DOHH2 (cell line): ENCODE data around the gene PAQR5.
A peak's percentile ranks its signal among the peaks of the same experiment; 100 is the strongest.
"Not testable (repeated sequence)": the region's sequence is repeated elsewhere in the genome, so short reads cannot be mapped to it uniquely, and the experiment has no call there.

Source experiments
- H3F3A ChIP-seq: fragments of 200-600 bp; sonication (generic), shearing (Covaris generic); 2 replicates; pipeline ENCODE4 v1.6.0; 2016; ENCODE audit warnings: antibody characterized with exemption, mild to moderate bottlenecking; ENCODE audit not compliant: control insufficient read depth, insufficient read depth
- H3K27ac ChIP-seq: fragments of 200-600 bp; sonication (generic); 2 replicates; pipeline ENCODE4 v1.5.1; 2014; ENCODE audit warnings: low read depth, mild to moderate bottlenecking, low read length, moderate library complexity
- H3K27me3 ChIP-seq: fragments of 200-600 bp; sonication (generic); 2 replicates; pipeline ENCODE4 v1.6.1; 2014; ENCODE audit warnings: mild to moderate bottlenecking, low read length, mixed read lengths; ENCODE audit not compliant: control insufficient read depth
- H3K36me3 ChIP-seq: fragments of 200-600 bp; sonication (generic); 2 replicates; pipeline ENCODE4 v1.6.1; 2014; ENCODE audit warnings: mild to moderate bottlenecking, low read length, moderate library complexity, mixed read lengths; ENCODE audit not compliant: control insufficient read depth
- H3K4me1 ChIP-seq: fragments of 200-600 bp; sonication (generic); 2 replicates; pipeline ENCODE4 v1.6.1; 2014; ENCODE audit warnings: mild to moderate bottlenecking, low read length, mixed read lengths; ENCODE audit not compliant: control insufficient read depth
- H3K4me2 ChIP-seq: fragments of 200-600 bp; sonication (generic); 2 replicates; pipeline ENCODE4 v1.6.0; 2014; ENCODE audit warnings: mild to moderate bottlenecking, low read length, moderate library complexity
- H3K4me3 ChIP-seq: fragments of 200-600 bp; sonication (generic); 2 replicates; pipeline ENCODE4 v1.5.1; 2014; ENCODE audit warnings: mild to moderate bottlenecking, low read length, mixed read lengths
- H3K79me2 ChIP-seq: fragments of 200-600 bp; sonication (generic); 2 replicates; pipeline ENCODE4 v1.6.1; 2014; ENCODE audit warnings: mild to moderate bottlenecking, low read length, mixed read lengths; ENCODE audit not compliant: control insufficient read depth
- H3K9me2 ChIP-seq: fragments of 200-600 bp; sonication (generic); replicated peaks from 2 replicates; pipeline ENCODE4 v1.6.1; 2014; ENCODE audit warnings: mild to moderate bottlenecking, low read length, mixed read lengths; ENCODE audit not compliant: control insufficient read depth
- H3K9me3 ChIP-seq: fragments of 200-600 bp; sonication (generic); 2 replicates; pipeline ENCODE4 v1.6.1; 2014; ENCODE audit warnings: antibody characterized with exemption, low read length, mixed read lengths; ENCODE audit not compliant: control insufficient read depth, insufficient read depth
- H4K20me1 ChIP-seq: fragments of 200-600 bp; sonication (generic); 2 replicates; pipeline ENCODE4 v1.6.0; 2014; ENCODE audit warnings: low read depth, mild to moderate bottlenecking, antibody characterized with exemption, low read length, moderate library complexity; ENCODE audit not compliant: control insufficient read depth, insufficient read depth
- EZH2phosphoT487 ChIP-seq: fragments of 200-600 bp; sonication (generic); IDR thresholded peaks from 2 replicates; pipeline ENCODE4 v1.6.1; 2017; ENCODE audit warnings: borderline replicate concordance, mild to moderate bottlenecking, antibody characterized with exemption, low read length, moderate library complexity, mixed read lengths
- TF ChIP-seq, protein P1 (sequence below): fragments of 200-600 bp; sonication (generic); IDR thresholded peaks from one replicate; pipeline ENCODE4 v1.5.1; 2014; ENCODE audit warnings: antibody characterized with exemption, mild to moderate bottlenecking, low read depth, low read length; ENCODE audit not compliant: poor library complexity, severe bottlenecking

PAQR5 gene

DNA sequence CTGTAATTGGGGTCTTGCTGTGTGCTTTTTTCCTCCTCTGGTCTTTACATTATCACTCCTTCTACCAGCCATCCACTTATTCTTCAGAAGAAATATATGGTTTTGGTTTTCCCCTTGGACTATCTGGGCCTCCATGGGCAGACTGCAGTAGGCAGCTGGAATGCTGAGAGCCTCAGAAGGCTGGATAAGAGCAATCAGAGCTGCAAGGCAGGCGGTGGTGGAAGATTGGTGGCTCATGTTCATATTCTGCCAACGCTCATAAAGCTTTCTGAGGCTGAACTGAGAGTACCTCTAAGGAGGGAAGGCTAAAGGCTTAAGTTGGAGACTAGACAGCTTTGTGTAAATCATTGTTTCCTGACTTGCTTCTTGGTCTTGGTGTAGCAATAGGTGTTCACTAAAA, 148.2 kb downstream of the PAQR5 start:
- Histone ChIP-seq H3K4me2 (no peak overlapping the region), H3K79me2 (peaks cover 4% of the 10 kb centered on the region), H3K27ac (no peak overlapping the region), H3K27me3 (no peaks in the 10 kb centered on the region), H3K4me1 (peaks cover 6% of the 10 kb centered on the region), H3F3A (peaks cover 9% of the 10 kb centered on the region), H4K20me1 (no peaks in the 10 kb centered on the region), H3K4me3 (no peak overlapping the region), H3K9me3 (no peaks in the 10 kb centered on the region), H3K36me3 (peaks cover 61% of the 10 kb centered on the region), H3K9me2 (no peaks in the 10 kb centered on the region)
- TF ChIP-seq, protein P1, sequence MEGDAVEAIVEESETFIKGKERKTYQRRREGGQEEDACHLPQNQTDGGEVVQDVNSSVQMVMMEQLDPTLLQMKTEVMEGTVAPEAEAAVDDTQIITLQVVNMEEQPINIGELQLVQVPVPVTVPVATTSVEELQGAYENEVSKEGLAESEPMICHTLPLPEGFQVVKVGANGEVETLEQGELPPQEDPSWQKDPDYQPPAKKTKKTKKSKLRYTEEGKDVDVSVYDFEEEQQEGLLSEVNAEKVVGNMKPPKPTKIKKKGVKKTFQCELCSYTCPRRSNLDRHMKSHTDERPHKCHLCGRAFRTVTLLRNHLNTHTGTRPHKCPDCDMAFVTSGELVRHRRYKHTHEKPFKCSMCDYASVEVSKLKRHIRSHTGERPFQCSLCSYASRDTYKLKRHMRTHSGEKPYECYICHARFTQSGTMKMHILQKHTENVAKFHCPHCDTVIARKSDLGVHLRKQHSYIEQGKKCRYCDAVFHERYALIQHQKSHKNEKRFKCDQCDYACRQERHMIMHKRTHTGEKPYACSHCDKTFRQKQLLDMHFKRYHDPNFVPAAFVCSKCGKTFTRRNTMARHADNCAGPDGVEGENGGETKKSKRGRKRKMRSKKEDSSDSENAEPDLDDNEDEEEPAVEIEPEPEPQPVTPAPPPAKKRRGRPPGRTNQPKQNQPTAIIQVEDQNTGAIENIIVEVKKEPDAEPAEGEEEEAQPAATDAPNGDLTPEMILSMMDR: no peak
- no peak for TF ChIP-seq EZH2phosphoT487

DNA sequence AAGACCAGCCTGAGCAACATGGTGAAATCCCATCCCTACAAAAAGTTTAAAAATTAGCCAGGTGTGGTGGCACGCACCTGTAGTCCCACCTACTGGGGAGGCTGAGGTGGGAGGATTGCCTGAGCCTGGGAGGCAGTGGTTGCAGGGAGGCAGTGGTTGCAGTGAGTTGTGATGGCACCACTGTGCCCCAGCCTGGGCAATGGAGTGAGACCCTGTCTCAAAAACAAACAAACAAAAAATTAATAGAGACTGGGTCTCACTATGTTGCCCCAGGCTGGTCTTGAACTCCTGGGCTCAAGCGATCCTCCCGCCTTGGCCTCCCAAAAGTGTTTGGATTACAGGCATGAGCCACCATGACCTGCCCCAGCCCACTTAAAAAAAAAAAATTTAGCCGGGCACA, 151.5 kb downstream of the PAQR5 start:
- H3K36me3 ChIP-seq: peaks cover 61% of the 10 kb centered on the region
- H3K9me3 ChIP-seq, H3K4me2 ChIP-seq, H3K4me3 ChIP-seq, H3K27ac ChIP-seq, H3K27me3 ChIP-seq, H3K9me2 ChIP-seq: not testable (repeated sequence)
- H3K4me1 ChIP-seq: peaks cover 24% of the 10 kb centered on the region
- peaks cover 31% of the 10 kb centered on the region for H3F3A ChIP-seq
- H3K79me2 ChIP-seq: peaks cover 35% of the 10 kb centered on the region
- H4K20me1 ChIP-seq: peaks cover 22% of the 10 kb centered on the region

DNA sequence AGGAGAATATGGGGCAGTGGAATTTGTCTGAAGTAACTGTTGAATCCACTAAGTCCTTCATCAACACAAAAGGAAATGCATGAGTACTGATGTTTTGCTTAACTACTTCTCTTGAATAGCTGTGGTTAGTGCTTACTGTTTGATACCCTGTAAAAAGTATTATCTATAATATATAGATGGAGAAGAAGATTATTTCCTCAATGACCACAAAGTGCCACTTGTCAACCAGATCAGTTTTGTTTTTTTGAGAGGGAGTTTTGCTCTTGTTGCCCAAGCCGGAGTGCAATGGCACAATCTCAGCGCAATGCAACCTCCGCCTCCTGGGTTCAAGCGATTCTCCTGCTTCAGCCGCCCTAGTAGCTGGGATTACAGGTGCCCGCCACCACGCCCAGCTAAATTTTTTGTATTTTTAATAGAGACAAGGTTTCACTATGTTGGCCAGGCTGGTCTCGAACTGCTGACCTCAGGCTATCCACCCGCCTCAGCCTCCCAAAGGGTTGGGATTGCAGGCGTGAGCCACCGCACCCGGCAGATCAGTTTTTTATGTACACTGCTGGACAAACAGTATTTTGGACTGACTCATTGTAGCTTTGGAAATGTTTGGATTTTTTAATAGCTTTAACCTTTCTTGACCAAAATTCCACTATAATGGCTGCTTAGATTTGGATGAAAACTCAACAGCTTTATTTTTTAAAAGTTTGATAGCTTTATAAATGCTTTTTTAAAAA, 152.4 kb downstream of the PAQR5 start:
- Histone ChIP-seq H4K20me1 (peaks cover 29% of the 10 kb centered on the region), H3K36me3 (peaks cover 61% of the 10 kb centered on the region), H3F3A (peaks cover 40% of the 10 kb centered on the region), H3K79me2 (peaks cover 41% of the 10 kb centered on the region), H3K4me2 (peak overlapping the region; percentile 88), H3K9me2 (no peaks in the 10 kb centered on the region), H3K9me3 (no peaks in the 10 kb centered on the region), H3K27ac (peak overlapping the region; percentile 75), H3K4me3 (peak overlapping the region; percentile 93), H3K4me1 (peaks cover 29% of the 10 kb centered on the region), H3K27me3 (no peaks in the 10 kb centered on the region)
- TF ChIP-seq EZH2phosphoT487: no peak
- TF ChIP-seq, protein P1: no peak

DNA sequence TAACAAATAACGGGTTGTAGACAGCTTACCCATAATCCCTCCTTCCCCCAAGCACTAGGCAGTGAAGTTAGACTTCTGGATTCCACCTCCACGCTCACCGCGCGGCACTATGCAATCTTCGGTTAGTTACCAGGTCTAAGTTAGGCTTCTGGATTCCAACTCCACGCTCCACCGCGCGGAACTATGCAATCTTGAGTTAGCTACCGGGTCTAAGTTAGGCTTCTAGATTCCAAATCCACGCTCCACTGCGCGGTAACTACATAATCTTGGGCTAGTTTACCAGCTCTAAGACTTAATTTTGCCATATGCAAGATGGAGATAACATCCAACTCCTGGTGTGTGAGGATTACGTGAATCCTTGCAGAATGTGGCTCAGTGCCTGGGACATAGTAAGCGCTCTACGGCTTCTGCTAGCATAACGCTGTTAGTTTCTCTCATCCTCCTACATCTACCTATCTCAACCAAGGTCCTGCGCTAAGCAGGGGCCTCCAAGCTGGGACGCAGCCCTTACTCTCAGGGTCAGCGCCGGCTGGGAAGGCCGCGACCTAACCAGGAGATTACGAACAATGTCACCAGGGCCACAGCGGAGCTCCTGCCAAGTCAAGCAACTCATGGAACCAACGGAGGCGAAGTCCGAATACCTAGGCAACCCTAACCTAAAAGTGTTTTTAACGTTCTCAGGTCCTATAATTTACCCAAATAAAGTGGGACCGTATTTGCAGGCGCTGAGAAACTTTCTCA, 153.4 kb downstream of the PAQR5 start:
- H3K27ac ChIP-seq: peak overlapping the region; percentile 75
- peaks cover 50% of the 10 kb centered on the region for H3F3A ChIP-seq
- H3K27me3 ChIP-seq: no peaks in the 10 kb centered on the region
- peak overlapping the region; percentile 93 for H3K4me3 ChIP-seq
- H3K79me2 ChIP-seq: peaks cover 41% of the 10 kb centered on the region
- H3K9me3 ChIP-seq: no peaks in the 10 kb centered on the region
- H3K4me1 ChIP-seq: peaks cover 29% of the 10 kb centered on the region
- TF ChIP-seq EZH2phosphoT487: no peak
- TF ChIP-seq, protein P1: no peak
- H3K36me3 ChIP-seq: peaks cover 61% of the 10 kb centered on the region
- H3K4me2 ChIP-seq: peak overlapping the region; percentile 88
- peaks cover 36% of the 10 kb centered on the region for H4K20me1 ChIP-seq
- H3K9me2 ChIP-seq: no peaks in the 10 kb centered on the region
